HL-60 (cell line): ENCODE measurements around the gene NPR2.
A peak's percentile ranks its signal among the peaks of the same experiment; 100 is the strongest.

Experiments
- DNase-seq, 2 experiments: peaks; one replicate each; pipeline ENCODE4 v3.0.0-alpha.2; 2010 to 2020; ENCODE audit warnings: low read depth in 1 of 2, low spot score in 1 of 2
- H3K27ac ChIP-seq: fragments of 250-450 bp; sonication (Bioruptor Pico); replicated peaks from 2 replicates; pipeline ENCODE4 v1.5.1; 2020; ENCODE audit warnings: mild to moderate bottlenecking, moderate library complexity
- H3K27me3 ChIP-seq: fragments of 250-450 bp; sonication (Bioruptor Pico); 2 replicates; pipeline ENCODE4 v1.5.1; 2021; ENCODE audit warnings: mild to moderate bottlenecking, moderate library complexity; ENCODE audit not compliant: insufficient read depth, poor library complexity, severe bottlenecking
- H3K4me3 ChIP-seq: replicated peaks from 2 replicates; pipeline ENCODE4 v1.5.1; 2011; ENCODE audit warnings: mild to moderate bottlenecking, control low read depth, low read length; ENCODE audit not compliant: insufficient read depth
- GABPA ChIP-seq: IDR thresholded peaks from 2 replicates; pipeline ENCODE4 v1.6.1; 2012; ENCODE audit warnings: low read depth
- POLR2AphosphoS5 ChIP-seq: IDR thresholded peaks from 2 replicates; pipeline ENCODE4 v1.6.1; 2012; ENCODE audit warnings: low read depth
- SPI1 ChIP-seq: IDR thresholded peaks from 2 replicates; pipeline ENCODE4 v1.6.1; 2012; ENCODE audit warnings: low read depth, mild to moderate bottlenecking, borderline replicate concordance
- long read RNA-seq: library from polyadenylated mRNA; unstranded; transcript quantifications from one replicate; pipeline ENCODE4 v2.0.0, GENCODE V29; 2020
- TF ChIP-seq, protein P1 (sequence below): IDR thresholded peaks from one replicate; pipeline ENCODE4 v1.5.1; 2011; ENCODE audit warnings: low read length, control low read depth, inconsistent platforms; ENCODE audit not compliant: insufficient read depth
- TF ChIP-seq, protein P2 (sequence below): IDR thresholded peaks from 2 replicates; pipeline ENCODE4 v1.6.1; 2012; ENCODE audit warnings: low read depth; ENCODE audit not compliant: insufficient replicate concordance

The NPR2 gene
- long read RNA-seq, partial matches to known transcripts, result 0 of 8 reads
- long read RNA-seq, other reads (novel, unspliced or antisense), result 8 of 8 reads

DNA sequence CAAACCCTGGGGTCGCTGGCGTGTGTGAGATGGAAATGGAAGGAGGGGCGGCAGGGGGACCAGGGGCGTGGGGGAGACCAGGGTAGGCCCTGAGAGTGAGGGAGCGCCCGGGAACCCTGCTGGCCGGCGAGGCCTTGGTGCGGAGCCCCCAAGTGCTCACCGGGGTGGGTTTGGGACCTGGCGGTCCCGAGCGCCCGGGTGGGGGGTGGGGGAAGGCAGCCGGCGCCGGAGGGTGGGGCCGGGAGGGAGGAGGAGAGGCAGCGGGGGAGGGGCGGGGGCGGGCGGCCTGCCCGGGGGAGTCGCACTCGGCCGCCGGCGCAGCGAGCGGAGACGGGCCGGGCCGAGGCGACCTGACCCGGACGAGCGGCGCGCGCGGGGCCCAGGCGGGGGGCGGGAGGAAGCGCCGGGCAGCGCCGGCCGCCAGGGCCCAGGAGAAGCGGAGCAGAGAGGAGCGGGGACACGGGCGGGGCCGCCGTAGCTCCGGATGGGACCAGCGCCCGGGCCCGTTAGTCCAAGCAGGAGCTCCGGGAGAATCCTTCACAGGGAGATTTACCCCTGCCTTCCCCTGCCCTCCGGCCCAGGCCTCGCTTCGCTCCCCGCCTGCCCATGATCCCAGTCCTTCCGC is at the start of gene NPR2:
Gene NPR2, plus strand, starts transcription at position 295 of the 625 bp plus-strand sequence. CDS start 818 bp downstream, outside the sequence.
- Histone ChIP-seq H3K27ac (no peak within 1 kb of the TSS), H3K4me3 (no peak within 1 kb of the TSS), H3K27me3 (no peaks in the 10 kb centered on the region)
- TF ChIP-seq GABPA, result no peak
- TF ChIP-seq, protein P1, sequence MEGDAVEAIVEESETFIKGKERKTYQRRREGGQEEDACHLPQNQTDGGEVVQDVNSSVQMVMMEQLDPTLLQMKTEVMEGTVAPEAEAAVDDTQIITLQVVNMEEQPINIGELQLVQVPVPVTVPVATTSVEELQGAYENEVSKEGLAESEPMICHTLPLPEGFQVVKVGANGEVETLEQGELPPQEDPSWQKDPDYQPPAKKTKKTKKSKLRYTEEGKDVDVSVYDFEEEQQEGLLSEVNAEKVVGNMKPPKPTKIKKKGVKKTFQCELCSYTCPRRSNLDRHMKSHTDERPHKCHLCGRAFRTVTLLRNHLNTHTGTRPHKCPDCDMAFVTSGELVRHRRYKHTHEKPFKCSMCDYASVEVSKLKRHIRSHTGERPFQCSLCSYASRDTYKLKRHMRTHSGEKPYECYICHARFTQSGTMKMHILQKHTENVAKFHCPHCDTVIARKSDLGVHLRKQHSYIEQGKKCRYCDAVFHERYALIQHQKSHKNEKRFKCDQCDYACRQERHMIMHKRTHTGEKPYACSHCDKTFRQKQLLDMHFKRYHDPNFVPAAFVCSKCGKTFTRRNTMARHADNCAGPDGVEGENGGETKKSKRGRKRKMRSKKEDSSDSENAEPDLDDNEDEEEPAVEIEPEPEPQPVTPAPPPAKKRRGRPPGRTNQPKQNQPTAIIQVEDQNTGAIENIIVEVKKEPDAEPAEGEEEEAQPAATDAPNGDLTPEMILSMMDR, result no peak
- TF ChIP-seq SPI1, result no peak
- TF ChIP-seq, protein P2, sequence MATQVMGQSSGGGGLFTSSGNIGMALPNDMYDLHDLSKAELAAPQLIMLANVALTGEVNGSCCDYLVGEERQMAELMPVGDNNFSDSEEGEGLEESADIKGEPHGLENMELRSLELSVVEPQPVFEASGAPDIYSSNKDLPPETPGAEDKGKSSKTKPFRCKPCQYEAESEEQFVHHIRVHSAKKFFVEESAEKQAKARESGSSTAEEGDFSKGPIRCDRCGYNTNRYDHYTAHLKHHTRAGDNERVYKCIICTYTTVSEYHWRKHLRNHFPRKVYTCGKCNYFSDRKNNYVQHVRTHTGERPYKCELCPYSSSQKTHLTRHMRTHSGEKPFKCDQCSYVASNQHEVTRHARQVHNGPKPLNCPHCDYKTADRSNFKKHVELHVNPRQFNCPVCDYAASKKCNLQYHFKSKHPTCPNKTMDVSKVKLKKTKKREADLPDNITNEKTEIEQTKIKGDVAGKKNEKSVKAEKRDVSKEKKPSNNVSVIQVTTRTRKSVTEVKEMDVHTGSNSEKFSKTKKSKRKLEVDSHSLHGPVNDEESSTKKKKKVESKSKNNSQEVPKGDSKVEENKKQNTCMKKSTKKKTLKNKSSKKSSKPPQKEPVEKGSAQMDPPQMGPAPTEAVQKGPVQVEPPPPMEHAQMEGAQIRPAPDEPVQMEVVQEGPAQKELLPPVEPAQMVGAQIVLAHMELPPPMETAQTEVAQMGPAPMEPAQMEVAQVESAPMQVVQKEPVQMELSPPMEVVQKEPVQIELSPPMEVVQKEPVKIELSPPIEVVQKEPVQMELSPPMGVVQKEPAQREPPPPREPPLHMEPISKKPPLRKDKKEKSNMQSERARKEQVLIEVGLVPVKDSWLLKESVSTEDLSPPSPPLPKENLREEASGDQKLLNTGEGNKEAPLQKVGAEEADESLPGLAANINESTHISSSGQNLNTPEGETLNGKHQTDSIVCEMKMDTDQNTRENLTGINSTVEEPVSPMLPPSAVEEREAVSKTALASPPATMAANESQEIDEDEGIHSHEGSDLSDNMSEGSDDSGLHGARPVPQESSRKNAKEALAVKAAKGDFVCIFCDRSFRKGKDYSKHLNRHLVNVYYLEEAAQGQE, result no peak
- no peak for TF ChIP-seq POLR2AphosphoS5
- DNase-seq, result no peak

DNA sequence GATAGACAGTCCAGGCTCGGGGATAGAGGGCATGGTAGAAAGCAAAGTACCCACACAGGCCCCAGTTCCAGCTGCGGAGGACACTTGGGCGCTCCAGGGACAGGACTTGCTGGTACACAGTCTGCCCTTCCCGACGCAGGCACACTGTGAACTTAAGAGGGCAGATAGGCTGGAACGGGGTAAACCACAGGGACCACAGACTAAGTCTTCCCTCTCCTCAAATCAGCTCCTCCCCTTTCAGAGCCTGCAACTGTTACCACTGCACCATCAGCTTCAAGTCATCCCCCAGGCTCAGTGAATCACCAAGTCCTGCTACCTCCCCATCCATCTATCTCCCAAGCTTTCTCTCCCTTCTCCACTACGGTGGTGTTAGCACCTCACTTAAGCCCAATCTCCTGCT is 49.7 kb upstream of the NPR2 start:
- DNase-seq, result no peak
- TF ChIP-seq GABPA, result no peak
- TF ChIP-seq, protein P1, result no peak
- TF ChIP-seq SPI1, result no peak
- TF ChIP-seq, protein P2, result no peak
- TF ChIP-seq POLR2AphosphoS5, result no peak
- Histone ChIP-seq H3K27me3 (no peaks in the 10 kb centered on the region), H3K4me3 (no peak overlapping the region), H3K27ac (no peak overlapping the region)

DNA sequence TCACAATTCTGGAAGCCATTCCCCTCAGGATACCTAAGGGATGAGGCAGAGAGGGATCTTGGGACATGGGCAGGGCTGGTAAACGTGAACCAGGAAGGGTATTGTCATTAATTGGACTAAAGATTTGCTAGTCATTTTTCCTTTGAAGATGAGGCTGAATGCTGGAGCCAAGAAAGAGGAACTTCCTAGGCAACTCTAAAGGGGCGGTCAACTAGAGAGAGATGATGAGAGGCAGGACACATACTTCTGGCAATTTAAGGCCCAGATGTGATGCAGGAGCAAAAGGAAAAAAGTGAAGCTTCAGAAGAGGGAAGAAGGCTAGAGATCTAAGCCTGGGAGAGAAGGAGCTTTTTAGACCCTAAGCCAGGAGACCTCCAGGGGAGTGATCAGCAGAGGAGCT is 47.9 kb upstream of the NPR2 start:
- DNase-seq, result peak in 1 of 2 experiments; percentile 26
- no peak overlapping the region for H3K4me3 ChIP-seq
- no peaks in the 10 kb centered on the region for H3K27me3 ChIP-seq
- TF ChIP-seq SPI1 (peak; percentile 28; the same call in 1 of the 2 replicates), POLR2AphosphoS5 (no peak)
- TF ChIP-seq, protein P2, result no peak
- TF ChIP-seq, protein P1, result no peak
- no peak overlapping the region for H3K27ac ChIP-seq
